GM23248 (cell line): Measurements from ENCODE around the gene FRYL. TPM values are rescaled to one million over a fixed set of nuclear protein-coding genes. Genes with fewer than 3 reads are reported as not detected.
"Not testable (repeated sequence)": the region's sequence is repeated elsewhere in the genome, so short reads cannot be mapped to it uniquely, and the experiment has no call there.

Experiments used
- DNase-seq: peaks from one replicate; pipeline ENCODE4 v3.0.0-alpha.2; 2015
- H2AFZ ChIP-seq: fragments of 200-600 bp; sonication (generic); 2 replicates; pipeline ENCODE4 v1.6.1; 2016; ENCODE audit warnings: antibody characterized with exemption
- H3F3A ChIP-seq: fragments of 200-600 bp; sonication (generic); 2 replicates; pipeline ENCODE4 v1.6.1; 2016; ENCODE audit warnings: mild to moderate bottlenecking, antibody characterized with exemption, mixed run types; ENCODE audit not compliant: insufficient read depth
- H3K27ac ChIP-seq: fragments of 200-600 bp; sonication (generic); 2 replicates; pipeline ENCODE4 v1.5.1; 2016; ENCODE audit warnings: mild to moderate bottlenecking
- H3K27me3 ChIP-seq: fragments of 200-600 bp; sonication (generic); replicated peaks from 2 replicates; pipeline ENCODE4 v1.6.1; 2016; ENCODE audit warnings: mild to moderate bottlenecking; ENCODE audit not compliant: insufficient read depth
- H3K36me3 ChIP-seq: fragments of 200-600 bp; sonication (generic); 2 replicates; pipeline ENCODE4 v1.6.1; 2016; ENCODE audit warnings: low read depth, mild to moderate bottlenecking
- H3K4me1 ChIP-seq: fragments of 200-600 bp; sonication (generic); 2 replicates; pipeline ENCODE4 v1.6.1; 2016; ENCODE audit warnings: mild to moderate bottlenecking; ENCODE audit not compliant: insufficient read depth
- H3K4me2 ChIP-seq: fragments of 200-600 bp; sonication (generic); one replicate; pipeline ENCODE4 v1.6.1; 2016; ENCODE audit warnings: mild to moderate bottlenecking; ENCODE audit not compliant: unreplicated experiment
- H3K4me3 ChIP-seq: fragments of 200-600 bp; sonication (generic); 2 replicates; pipeline ENCODE4 v1.5.1; 2016; ENCODE audit warnings: mild to moderate bottlenecking
- H3K79me2 ChIP-seq: fragments of 200-600 bp; sonication (generic); 2 replicates; pipeline ENCODE4 v1.6.1; 2016; ENCODE audit warnings: mild to moderate bottlenecking; ENCODE audit not compliant: insufficient read depth
- H3K9ac ChIP-seq: fragments of 200-600 bp; sonication (generic); 2 replicates; pipeline ENCODE4 v1.6.1; 2016; ENCODE audit warnings: mild to moderate bottlenecking
- H3K9me2 ChIP-seq: fragments of 200-600 bp; sonication (generic); 2 replicates; pipeline ENCODE4 v1.6.1; 2016; ENCODE audit warnings: mixed run types, mild to moderate bottlenecking, moderate library complexity; ENCODE audit not compliant: insufficient read depth
- H3K9me3 ChIP-seq: fragments of 200-600 bp; sonication (generic); one replicate; pipeline ENCODE4 v1.6.1; 2017; ENCODE audit warnings: low read depth
- H4K20me1 ChIP-seq: fragments of 200-600 bp; sonication (generic); 2 replicates; pipeline ENCODE4 v1.6.0; 2016; ENCODE audit not compliant: insufficient read depth
- EZH2 ChIP-seq: fragments of 200-600 bp; sonication (generic); IDR thresholded peaks from 2 replicates; pipeline ENCODE4 v1.6.1; 2018; ENCODE audit warnings: antibody characterized with exemption, mild to moderate bottlenecking; ENCODE audit not compliant: insufficient read depth, poor library complexity, severe bottlenecking
- EZH2phosphoT487 ChIP-seq: fragments of 200-600 bp; sonication (generic); IDR thresholded peaks from 2 replicates; pipeline ENCODE4 v1.6.1; 2018; ENCODE audit warnings: antibody characterized with exemption, moderate library complexity, mild to moderate bottlenecking, low read depth; ENCODE audit not compliant: insufficient read depth
- WGBS, 2 experiments: methylation state at CpG; one replicate each; pipeline ENCODE4 v1.1.6; 2015 to 2017; ENCODE audit warnings: low lambda C conversion rate in 2 of 2, low coverage in 1 of 2; ENCODE audit errors: missing lambda C conversion rate in 2 of 2; 5-methylcytosine and 5-hydroxymethylcytosine counted together
- in situ Hi-C: fragments of 300-500 bp; cut with MboI; formaldehyde crosslinking; loops from 2 replicates; pipeline ENCODE4 v1.15.0; 2020
- polyA plus RNA-seq: library from polyadenylated mRNA; unstranded; fragments of >200 nt; fragmentation: Nextera tagmentation; extraction: Ambion mirVana; gene quantifications from 2 replicates; pipeline ENCODE4 v1.2.1, GENCODE V29; 2016
- total RNA-seq: library from RNA; depleted of rRNA; stranded (reverse); fragments of >200 nt; shearing (Covaris generic); gene quantifications from 2 replicates; pipeline ENCODE4 v1.2.3, GENCODE V29; 2014

Gene FRYL
- total and polyA plus RNA-seq, 2 experiments from 2014 or later = 16.6 to 28.4 TPM

DNA sequence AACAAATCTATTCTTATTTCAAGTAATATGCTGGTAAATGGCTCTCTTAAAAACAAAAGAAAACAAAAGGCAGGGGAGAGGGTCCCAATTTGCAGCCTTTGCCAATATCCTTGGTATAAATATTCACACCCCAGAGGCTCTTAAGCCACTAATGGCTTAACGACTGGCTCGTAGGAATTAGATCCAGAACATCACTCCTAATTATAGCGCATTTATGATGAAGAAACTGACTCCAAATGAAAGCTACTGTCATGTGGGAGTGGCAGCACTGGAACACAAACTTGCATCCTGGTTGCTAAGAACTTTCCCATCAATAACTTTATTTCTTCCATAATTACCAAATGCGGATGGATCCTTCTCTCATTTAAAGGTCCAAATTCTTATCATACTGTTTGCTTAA, 138.7 kb downstream of the FRYL start:
- Histone ChIP-seq H3K9me3 (no peaks in the 10 kb centered on the region), H3K9me2 (no peaks in the 10 kb centered on the region), H3K27ac (no peak overlapping the region), H3K79me2 (peaks cover 92% of the 10 kb centered on the region), H3K27me3 (no peaks in the 10 kb centered on the region), H2AFZ (no peak overlapping the region), H3K36me3 (no peaks in the 10 kb centered on the region), H3K4me3 (no peak overlapping the region), H4K20me1 (no peaks in the 10 kb centered on the region; the same call in 1 of the 2 replicates), H3K4me1 (peaks cover 24% of the 10 kb centered on the region), H3K9ac (no peak overlapping the region), H3F3A (0 out of 2 replicates have a peak, but pooled peaks cover 9% of the 10 kb centered on the region), H3K4me2 (no peak overlapping the region)
- DNase-seq = no peak
- 49 to 53% methylated on average over 4 of the region's 4 CpGs for WGBS, 2 experiments
- in situ Hi-C loops = no loop called here
- TF ChIP-seq EZH2 (no peak), EZH2phosphoT487 (no peak)

DNA sequence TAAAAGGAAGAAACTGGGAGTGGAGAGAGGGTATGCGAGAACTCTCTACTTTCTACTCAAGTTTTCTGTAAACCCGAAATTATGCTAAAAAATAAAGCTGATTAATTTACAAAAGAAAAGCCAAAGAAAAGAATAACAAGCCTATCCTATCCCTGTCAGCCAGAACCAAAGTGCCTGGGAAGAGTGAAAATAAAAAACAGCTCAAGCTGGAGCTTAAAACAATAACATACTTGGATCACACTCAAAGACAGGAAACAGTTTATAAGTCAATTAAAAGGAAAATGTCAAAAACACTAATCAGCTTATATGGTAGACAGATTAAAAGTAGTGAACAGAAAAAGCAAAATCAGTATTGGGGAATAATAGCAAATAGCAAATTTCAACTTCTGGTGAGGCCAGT, 139.4 kb downstream of the FRYL start:
- H3K36me3 ChIP-seq = no peaks in the 10 kb centered on the region
- 53 to 56% methylated on average over 2 of the region's 2 CpGs for WGBS, 2 experiments
- no peak overlapping the region for H3K9ac ChIP-seq
- no peaks in the 10 kb centered on the region; the same call in 1 of the 2 replicates for H4K20me1 ChIP-seq
- no peak overlapping the region for H3K4me3 ChIP-seq
- H3K27me3 ChIP-seq = no peaks in the 10 kb centered on the region
- TF ChIP-seq EZH2phosphoT487 (no peak), EZH2 (no peak)
- peaks cover 24% of the 10 kb centered on the region for H3K4me1 ChIP-seq
- H3K9me3 ChIP-seq = no peaks in the 10 kb centered on the region
- H3K4me2 ChIP-seq = no peak overlapping the region
- DNase-seq = no peak
- H3F3A ChIP-seq = 0 out of 2 replicates have a peak, but pooled peaks cover 9% of the 10 kb centered on the region
- H3K27ac ChIP-seq = no peak overlapping the region
- in situ Hi-C loops = no loop called here
- no peak overlapping the region for H2AFZ ChIP-seq
- peaks cover 91% of the 10 kb centered on the region for H3K79me2 ChIP-seq
- H3K9me2 ChIP-seq = no peaks in the 10 kb centered on the region

DNA sequence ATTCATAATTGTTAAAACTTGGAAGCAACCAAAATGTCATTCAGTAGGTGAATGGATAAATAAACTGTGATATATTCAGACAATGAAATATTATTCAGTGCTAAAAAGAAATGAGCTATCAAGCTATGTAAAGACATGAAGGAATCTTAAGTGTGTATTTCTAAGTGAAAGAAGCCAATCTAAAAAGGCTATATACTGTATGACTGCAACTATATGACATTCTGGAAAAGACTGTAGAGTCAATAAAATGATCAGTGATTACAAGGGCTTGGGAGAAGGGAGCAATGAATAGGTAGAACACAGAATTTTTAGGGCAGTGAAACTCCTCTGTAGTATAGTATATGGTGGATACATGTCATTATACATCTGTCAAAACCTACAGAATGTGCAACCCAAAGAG, 139.9 kb downstream of the FRYL start:
- peaks cover 87% of the 10 kb centered on the region for H3K79me2 ChIP-seq
- no peaks in the 10 kb centered on the region for H3K9me2 ChIP-seq
- H3K9me3 ChIP-seq = no peaks in the 10 kb centered on the region
- no peaks in the 10 kb centered on the region for H3K27me3 ChIP-seq
- in situ Hi-C loops = no loop called here
- no peak overlapping the region for H2AFZ ChIP-seq
- H3F3A ChIP-seq = 0 out of 2 replicates have a peak, but pooled peaks cover 9% of the 10 kb centered on the region
- no peak overlapping the region for H3K27ac ChIP-seq
- no peaks in the 10 kb centered on the region; the same call in 1 of the 2 replicates for H4K20me1 ChIP-seq
- no peak overlapping the region for H3K4me3 ChIP-seq
- H3K4me2 ChIP-seq = no peak overlapping the region
- peaks cover 24% of the 10 kb centered on the region for H3K4me1 ChIP-seq
- TF ChIP-seq EZH2 = no peak
- no peak for TF ChIP-seq EZH2phosphoT487
- H3K9ac ChIP-seq = no peak overlapping the region
- H3K36me3 ChIP-seq = no peaks in the 10 kb centered on the region
- DNase-seq = no peak

DNA sequence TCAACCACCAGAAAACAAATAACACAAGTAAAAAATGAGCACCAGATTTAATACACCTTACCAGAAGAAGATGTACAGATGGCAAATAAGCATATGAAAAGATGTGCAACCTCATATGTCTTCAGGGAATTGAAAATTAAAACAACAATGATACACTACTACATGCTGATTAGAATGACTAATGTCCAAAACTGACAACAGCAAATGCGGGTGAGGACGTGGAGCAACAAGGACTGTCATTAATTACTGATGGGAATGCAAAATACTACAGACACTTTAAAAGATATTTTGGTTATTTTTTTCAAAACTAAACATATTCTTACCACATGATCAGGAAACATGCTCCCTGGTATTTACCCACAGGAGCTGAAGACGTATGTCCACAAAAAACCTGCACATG, 140.3 kb downstream of the FRYL start:
- H3K79me2 ChIP-seq = peaks cover 83% of the 10 kb centered on the region
- H3K4me1 ChIP-seq = peaks cover 24% of the 10 kb centered on the region
- H3K9ac ChIP-seq = no peak overlapping the region
- no peaks in the 10 kb centered on the region for H3K36me3 ChIP-seq
- DNase-seq = no peak
- H3F3A ChIP-seq = 0 out of 2 replicates have a peak, but pooled peaks cover 9% of the 10 kb centered on the region
- no peaks in the 10 kb centered on the region for H3K9me3 ChIP-seq
- in situ Hi-C loops = no loop called here
- no peaks in the 10 kb centered on the region for H3K9me2 ChIP-seq
- no peaks in the 10 kb centered on the region for H3K27me3 ChIP-seq
- H3K4me3 ChIP-seq = no peak overlapping the region
- no peaks in the 10 kb centered on the region; the same call in 1 of the 2 replicates for H4K20me1 ChIP-seq
- no peak overlapping the region for H3K27ac ChIP-seq
- TF ChIP-seq EZH2phosphoT487 (no peak), EZH2 (no peak)
- WGBS, 2 experiments = 73 to 82% methylated on average over 3 of the region's 3 CpGs
- H2AFZ ChIP-seq = no peak overlapping the region
- H3K4me2 ChIP-seq = no peak overlapping the region

DNA sequence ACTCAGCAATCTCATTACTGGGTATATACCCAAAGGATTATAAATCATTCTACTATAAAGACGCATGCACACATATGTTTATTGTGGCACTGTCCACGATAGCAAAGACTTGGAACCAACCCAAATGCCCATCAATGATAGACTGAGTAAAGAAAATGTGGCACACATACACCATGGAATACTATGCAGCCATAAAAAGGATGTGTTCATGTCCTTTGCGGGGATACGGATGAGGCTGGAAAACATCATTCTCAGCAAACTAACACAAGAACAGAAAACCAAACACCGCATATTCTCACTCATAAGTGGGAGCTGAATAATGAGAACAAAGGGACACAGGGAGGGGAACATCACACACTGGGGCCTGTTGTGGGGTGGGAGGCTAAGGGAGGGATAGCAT, 141.5 kb downstream of the FRYL start:
- H2AFZ ChIP-seq, H3K27ac ChIP-seq, in situ Hi-C loops, H3K27me3 ChIP-seq, H3K9me3 ChIP-seq, DNase-seq, H3K4me2 ChIP-seq, H3F3A ChIP-seq, H3K36me3 ChIP-seq, H3K9ac ChIP-seq, H3K4me3 ChIP-seq, H4K20me1 ChIP-seq, H3K9me2 ChIP-seq: not testable (repeated sequence)
- Histone ChIP-seq H3K4me1 (peaks cover 23% of the 10 kb centered on the region), H3K79me2 (peaks cover 75% of the 10 kb centered on the region)
- 98% methylated on average over 5 of the region's 5 CpGs for WGBS, 2 experiments
